Epidermal melanocyte (primary cell): Measurements from ENCODE around the gene ATG4B.
A peak's percentile ranks its signal among the peaks of the same experiment; 100 is the strongest.
"Not testable (repeated sequence)": the region's sequence is repeated elsewhere in the genome, so short reads cannot be mapped to it uniquely, and the experiment has no call there.

Source experiments
- DNase-seq: peaks from one replicate; pipeline ENCODE4 v3.0.0; 2011; ENCODE audit warnings: low spot score; ENCODE audit not compliant: insufficient read length

ATG4B gene

GRCh38 chr2:241660593-241661213, 23.2 kb downstream of the ATG4B start:
- DNase-seq = no peak

- not testable (repeated sequence) for DNase-seq
Observed at GRCh38 chr2:241662731-241663130, 25.2 kb downstream of the ATG4B start.

- no peak for DNase-seq
Observed at GRCh38 chr2:241665731-241666440, 28.4 kb downstream of the ATG4B start.

- no peak for DNase-seq
Observed at GRCh38 chr2:241666627-241667400, 29.3 kb downstream of the ATG4B start.

GRCh38 chr2:241668354-241668753, 30.9 kb downstream of the ATG4B start:
- DNase-seq = no peak

- DNase-seq = no peak
Observed at GRCh38 chr2:241668839-241669238, 31.3 kb downstream of the ATG4B start.

GRCh38 chr2:241670333-241671110, 33.0 kb downstream of the ATG4B start:
- no peak for DNase-seq

- DNase-seq = no peak
Observed at GRCh38 chr2:241671457-241672240, 34.2 kb downstream of the ATG4B start.

GRCh38 chr2:241672243-241673188, 35.0 kb downstream of the ATG4B start:
- no peak for DNase-seq

GRCh38 chr2:241673189-241673663, 35.7 kb downstream of the ATG4B start:
- DNase-seq = no peak

- DNase-seq = no peak
Observed at GRCh38 chr2:241673797-241674725, 36.6 kb downstream of the ATG4B start.

- DNase-seq = no peak
Observed at GRCh38 chr2:241675885-241676284, 38.4 kb downstream of the ATG4B start.

GRCh38 chr2:241676665-241677064, 39.2 kb downstream of the ATG4B start:
- no peak for DNase-seq

- DNase-seq = no peak
Observed at GRCh38 chr2:241677392-241677791, 39.9 kb downstream of the ATG4B start.

GRCh38 chr2:241678307-241678706, 40.8 kb downstream of the ATG4B start:
- no peak for DNase-seq

- DNase-seq = peak; percentile 87
Observed at GRCh38 chr2:241678784-241679540, 41.5 kb downstream of the ATG4B start.

GRCh38 chr2:241680044-241680443, 42.6 kb downstream of the ATG4B start:
- DNase-seq = no peak
